HepG2 (cell line): ENCODE results near the gene PDK3.

ENCODE experiments used
- EZH2 ChIP-seq: conservative IDR thresholded peaks from 2 replicates; pipeline ENCODE4 v1.6.1; 2012; ENCODE audit warnings: mild to moderate bottlenecking, low read depth, low read length, moderate library complexity
- NFIC ChIP-seq: IDR thresholded peaks from 2 replicates; pipeline ENCODE4 v1.6.1; 2012; ENCODE audit warnings: mild to moderate bottlenecking, low read length, inconsistent platforms
- NFYB ChIP-seq: sonication (generic); formaldehyde crosslinking; IDR thresholded peaks from 2 replicates; pipeline ENCODE4 v1.4.0; 2020; ENCODE audit warnings: missing genetic modification reagents
- POGZ ChIP-seq: sonication (generic); formaldehyde crosslinking; IDR thresholded peaks from 2 replicates; pipeline ENCODE4 v1.4.0; 2020; ENCODE audit warnings: mild to moderate bottlenecking, missing genetic modification reagents
- TF ChIP-seq, protein P1 (sequence below): sonication (generic); formaldehyde crosslinking; IDR thresholded peaks from 2 replicates; pipeline ENCODE4 v1.4.0; 2020; ENCODE audit warnings: missing genetic modification reagents
- TF ChIP-seq, protein P2 (sequence below), 2 experiments: IDR thresholded peaks; 2 replicates each; pipeline ENCODE4 v1.6.1; 2011 to 2012; ENCODE audit warnings: low read length in 2 of 2, borderline replicate concordance in 1 of 2, low read depth in 1 of 2, mild to moderate bottlenecking in 1 of 2, moderate library complexity in 1 of 2
- TF ChIP-seq, protein P3 (sequence below): sonication (generic); formaldehyde crosslinking; IDR thresholded peaks from 2 replicates; pipeline ENCODE4 v1.5.0; 2020; ENCODE audit warnings: mild to moderate bottlenecking, missing genetic modification reagents, moderate library complexity
- TF ChIP-seq, protein P4 (sequence below): sonication (generic); formaldehyde crosslinking; IDR thresholded peaks from 2 replicates; pipeline ENCODE4 v1.8.1; 2022; ENCODE audit warnings: low read depth, mild to moderate bottlenecking, missing genetic modification reagents
- TF ChIP-seq, protein P5 (sequence below): sonication (generic); formaldehyde crosslinking; conservative IDR thresholded peaks from 2 replicates; pipeline ENCODE4 v1.5.0; 2020; ENCODE audit warnings: missing genetic modification reagents

DNA sequence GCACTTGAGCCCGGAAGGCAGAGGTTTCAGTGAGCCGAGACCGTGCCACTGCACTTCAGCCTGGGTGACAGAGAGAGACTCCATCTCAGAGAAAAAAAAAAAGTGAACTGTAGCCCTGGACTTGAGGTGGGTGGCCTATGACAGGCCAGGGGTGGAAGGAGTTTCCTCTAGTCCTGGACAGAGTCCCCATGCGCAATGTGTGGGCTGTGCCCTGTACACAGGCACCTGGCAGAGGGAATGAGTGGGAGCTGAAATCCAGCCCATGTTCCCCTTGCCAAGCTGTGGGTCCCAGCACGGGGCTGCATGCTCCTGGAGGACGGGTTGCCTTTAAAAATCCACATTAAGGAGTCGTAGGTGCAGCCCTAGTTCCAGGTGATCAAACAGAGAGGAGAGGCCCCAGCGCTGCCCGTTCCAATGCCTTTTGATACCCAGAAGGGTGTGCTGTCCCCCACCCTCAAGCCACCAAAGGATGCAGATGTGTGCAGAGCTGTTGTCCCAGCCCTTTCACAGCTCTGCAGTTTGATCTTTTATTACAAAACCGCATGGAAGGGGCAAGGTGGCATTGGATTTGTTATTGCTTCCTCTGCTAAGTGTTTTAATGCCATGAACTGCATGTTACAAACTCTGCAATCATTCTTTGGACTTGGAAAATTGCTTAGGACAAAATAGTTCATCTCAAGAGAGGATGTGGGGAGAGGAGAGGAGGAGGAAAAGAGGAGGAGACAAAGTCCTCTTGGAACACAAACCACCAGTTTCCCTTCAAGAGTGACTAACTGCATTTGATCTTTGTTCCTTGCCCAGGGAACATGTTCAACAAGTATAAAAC is 38.0 kb upstream of the PDK3 start:
- no peak for TF ChIP-seq NFYB (CRISPR knock-in tag)
- TF ChIP-seq EZH2: no peak
- TF ChIP-seq, protein P1, sequence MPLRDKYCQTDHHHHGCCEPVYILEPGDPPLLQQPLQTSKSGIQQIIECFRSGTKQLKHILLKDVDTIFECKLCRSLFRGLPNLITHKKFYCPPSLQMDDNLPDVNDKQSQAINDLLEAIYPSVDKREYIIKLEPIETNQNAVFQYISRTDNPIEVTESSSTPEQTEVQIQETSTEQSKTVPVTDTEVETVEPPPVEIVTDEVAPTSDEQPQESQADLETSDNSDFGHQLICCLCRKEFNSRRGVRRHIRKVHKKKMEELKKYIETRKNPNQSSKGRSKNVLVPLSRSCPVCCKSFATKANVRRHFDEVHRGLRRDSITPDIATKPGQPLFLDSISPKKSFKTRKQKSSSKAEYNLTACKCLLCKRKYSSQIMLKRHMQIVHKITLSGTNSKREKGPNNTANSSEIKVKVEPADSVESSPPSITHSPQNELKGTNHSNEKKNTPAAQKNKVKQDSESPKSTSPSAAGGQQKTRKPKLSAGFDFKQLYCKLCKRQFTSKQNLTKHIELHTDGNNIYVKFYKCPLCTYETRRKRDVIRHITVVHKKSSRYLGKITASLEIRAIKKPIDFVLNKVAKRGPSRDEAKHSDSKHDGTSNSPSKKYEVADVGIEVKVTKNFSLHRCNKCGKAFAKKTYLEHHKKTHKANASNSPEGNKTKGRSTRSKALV (CRISPR knock-in tag): no peak
- TF ChIP-seq, protein P2, sequence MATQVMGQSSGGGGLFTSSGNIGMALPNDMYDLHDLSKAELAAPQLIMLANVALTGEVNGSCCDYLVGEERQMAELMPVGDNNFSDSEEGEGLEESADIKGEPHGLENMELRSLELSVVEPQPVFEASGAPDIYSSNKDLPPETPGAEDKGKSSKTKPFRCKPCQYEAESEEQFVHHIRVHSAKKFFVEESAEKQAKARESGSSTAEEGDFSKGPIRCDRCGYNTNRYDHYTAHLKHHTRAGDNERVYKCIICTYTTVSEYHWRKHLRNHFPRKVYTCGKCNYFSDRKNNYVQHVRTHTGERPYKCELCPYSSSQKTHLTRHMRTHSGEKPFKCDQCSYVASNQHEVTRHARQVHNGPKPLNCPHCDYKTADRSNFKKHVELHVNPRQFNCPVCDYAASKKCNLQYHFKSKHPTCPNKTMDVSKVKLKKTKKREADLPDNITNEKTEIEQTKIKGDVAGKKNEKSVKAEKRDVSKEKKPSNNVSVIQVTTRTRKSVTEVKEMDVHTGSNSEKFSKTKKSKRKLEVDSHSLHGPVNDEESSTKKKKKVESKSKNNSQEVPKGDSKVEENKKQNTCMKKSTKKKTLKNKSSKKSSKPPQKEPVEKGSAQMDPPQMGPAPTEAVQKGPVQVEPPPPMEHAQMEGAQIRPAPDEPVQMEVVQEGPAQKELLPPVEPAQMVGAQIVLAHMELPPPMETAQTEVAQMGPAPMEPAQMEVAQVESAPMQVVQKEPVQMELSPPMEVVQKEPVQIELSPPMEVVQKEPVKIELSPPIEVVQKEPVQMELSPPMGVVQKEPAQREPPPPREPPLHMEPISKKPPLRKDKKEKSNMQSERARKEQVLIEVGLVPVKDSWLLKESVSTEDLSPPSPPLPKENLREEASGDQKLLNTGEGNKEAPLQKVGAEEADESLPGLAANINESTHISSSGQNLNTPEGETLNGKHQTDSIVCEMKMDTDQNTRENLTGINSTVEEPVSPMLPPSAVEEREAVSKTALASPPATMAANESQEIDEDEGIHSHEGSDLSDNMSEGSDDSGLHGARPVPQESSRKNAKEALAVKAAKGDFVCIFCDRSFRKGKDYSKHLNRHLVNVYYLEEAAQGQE (IDR thresholded peaks at IDR 0.05; ENCODE audit: borderline replicate concordance in 1 of 2, low read depth in 1 of 2, low read length in 2 of 2): no peak
- TF ChIP-seq, protein P3, sequence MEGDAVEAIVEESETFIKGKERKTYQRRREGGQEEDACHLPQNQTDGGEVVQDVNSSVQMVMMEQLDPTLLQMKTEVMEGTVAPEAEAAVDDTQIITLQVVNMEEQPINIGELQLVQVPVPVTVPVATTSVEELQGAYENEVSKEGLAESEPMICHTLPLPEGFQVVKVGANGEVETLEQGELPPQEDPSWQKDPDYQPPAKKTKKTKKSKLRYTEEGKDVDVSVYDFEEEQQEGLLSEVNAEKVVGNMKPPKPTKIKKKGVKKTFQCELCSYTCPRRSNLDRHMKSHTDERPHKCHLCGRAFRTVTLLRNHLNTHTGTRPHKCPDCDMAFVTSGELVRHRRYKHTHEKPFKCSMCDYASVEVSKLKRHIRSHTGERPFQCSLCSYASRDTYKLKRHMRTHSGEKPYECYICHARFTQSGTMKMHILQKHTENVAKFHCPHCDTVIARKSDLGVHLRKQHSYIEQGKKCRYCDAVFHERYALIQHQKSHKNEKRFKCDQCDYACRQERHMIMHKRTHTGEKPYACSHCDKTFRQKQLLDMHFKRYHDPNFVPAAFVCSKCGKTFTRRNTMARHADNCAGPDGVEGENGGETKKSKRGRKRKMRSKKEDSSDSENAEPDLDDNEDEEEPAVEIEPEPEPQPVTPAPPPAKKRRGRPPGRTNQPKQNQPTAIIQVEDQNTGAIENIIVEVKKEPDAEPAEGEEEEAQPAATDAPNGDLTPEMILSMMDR: 0 out of 2 replicates have a peak, but pooled peaks have one; percentile 35
- TF ChIP-seq, protein P4, sequence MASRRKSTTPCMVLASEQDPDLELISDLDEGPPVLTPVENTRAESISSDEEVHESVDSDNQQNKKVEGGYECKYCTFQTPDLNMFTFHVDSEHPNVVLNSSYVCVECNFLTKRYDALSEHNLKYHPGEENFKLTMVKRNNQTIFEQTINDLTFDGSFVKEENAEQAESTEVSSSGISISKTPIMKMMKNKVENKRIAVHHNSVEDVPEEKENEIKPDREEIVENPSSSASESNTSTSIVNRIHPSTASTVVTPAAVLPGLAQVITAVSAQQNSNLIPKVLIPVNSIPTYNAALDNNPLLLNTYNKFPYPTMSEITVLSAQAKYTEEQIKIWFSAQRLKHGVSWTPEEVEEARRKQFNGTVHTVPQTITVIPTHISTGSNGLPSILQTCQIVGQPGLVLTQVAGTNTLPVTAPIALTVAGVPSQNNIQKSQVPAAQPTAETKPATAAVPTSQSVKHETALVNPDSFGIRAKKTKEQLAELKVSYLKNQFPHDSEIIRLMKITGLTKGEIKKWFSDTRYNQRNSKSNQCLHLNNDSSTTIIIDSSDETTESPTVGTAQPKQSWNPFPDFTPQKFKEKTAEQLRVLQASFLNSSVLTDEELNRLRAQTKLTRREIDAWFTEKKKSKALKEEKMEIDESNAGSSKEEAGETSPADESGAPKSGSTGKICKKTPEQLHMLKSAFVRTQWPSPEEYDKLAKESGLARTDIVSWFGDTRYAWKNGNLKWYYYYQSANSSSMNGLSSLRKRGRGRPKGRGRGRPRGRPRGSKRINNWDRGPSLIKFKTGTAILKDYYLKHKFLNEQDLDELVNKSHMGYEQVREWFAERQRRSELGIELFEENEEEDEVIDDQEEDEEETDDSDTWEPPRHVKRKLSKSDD: no peak
- TF ChIP-seq, protein P5, sequence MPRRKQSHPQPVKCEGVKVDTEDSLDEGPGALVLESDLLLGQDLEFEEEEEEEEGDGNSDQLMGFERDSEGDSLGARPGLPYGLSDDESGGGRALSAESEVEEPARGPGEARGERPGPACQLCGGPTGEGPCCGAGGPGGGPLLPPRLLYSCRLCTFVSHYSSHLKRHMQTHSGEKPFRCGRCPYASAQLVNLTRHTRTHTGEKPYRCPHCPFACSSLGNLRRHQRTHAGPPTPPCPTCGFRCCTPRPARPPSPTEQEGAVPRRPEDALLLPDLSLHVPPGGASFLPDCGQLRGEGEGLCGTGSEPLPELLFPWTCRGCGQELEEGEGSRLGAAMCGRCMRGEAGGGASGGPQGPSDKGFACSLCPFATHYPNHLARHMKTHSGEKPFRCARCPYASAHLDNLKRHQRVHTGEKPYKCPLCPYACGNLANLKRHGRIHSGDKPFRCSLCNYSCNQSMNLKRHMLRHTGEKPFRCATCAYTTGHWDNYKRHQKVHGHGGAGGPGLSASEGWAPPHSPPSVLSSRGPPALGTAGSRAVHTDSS: no peak
- TF ChIP-seq POGZ: no peak
- no peak for TF ChIP-seq NFIC
